Sigmoid colon (tissue), 4 donors: ENCODE results near the gene OTOGL.

Experiments used
- CTCF ChIP-seq, 4 experiments: fragments of 450-650 bp in 3 of 4; fragments of 200-600 bp in 1 of 4; IDR thresholded peaks; one replicate each; pipeline ENCODE4 v1.5.1; 2016 to 2019; ENCODE audit warnings: antibody characterized with exemption in 4 of 4, mild to moderate bottlenecking in 3 of 4, moderate library complexity in 2 of 4
- POLR2AphosphoS5 ChIP-seq, 4 donors: sonication (generic); formaldehyde crosslinking; IDR thresholded peaks; one replicate each; pipeline ENCODE4 v1.6.1; 2017; ENCODE audit warnings: antibody characterized with exemption in 4 of 4

- TF ChIP-seq CTCF (IDR thresholded peaks at IDR 0.05): no peak
- TF ChIP-seq POLR2AphosphoS5 (IDR thresholded peaks at IDR 0.05): no peak
Measured at GRCh38 chr12:80099259-80099658, at the start of gene OTOGL.
